ENCODE results near the gene CENPV.
A peak's percentile ranks its signal among the peaks of the same experiment; 100 is the strongest.

The CENPV gene

DNA sequence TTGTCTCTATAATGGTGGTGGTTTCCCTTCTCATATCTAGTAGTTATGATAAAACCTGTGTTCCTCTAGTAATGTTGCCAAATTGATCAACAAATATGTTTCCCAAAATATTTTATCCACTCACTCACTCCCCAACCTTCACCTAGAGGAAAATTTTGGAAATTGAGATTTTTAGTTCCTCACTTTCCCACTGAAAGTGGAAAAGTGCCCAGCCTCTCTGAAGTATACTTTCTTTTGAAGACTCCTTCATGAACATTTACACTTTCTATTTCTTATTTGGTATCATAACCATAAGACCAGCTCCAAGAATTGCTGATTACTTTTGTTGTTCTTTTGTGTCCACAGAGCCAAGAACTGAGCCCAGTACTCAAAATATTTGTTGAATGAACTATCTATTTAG lies 5.1 kb upstream of the CENPV start:
- DNase-seq (ENCODE audit: low read depth), result no peak

DNA sequence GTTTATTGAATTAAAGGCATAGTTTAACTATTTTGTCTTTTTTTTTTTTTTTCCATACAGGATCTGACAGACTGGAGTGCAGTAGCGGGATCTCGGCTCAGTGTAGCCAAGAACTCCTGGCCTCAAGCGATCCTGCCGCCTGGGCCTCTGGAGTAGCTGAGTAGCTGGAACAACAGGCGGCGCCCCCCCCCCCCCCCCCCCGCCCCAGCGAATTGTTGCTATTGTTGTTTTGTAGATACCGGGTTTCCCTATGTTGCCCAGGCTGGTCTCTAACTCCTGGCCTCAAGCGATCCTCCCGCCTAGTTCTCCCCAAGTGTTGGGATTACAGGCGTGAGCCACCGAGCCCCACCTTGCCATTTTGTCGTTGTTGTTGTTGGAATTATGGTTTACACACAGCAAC lies 1.3 kb upstream of the CENPV start:
- no peak for DNase-seq (ENCODE audit: low read depth)

DNA sequence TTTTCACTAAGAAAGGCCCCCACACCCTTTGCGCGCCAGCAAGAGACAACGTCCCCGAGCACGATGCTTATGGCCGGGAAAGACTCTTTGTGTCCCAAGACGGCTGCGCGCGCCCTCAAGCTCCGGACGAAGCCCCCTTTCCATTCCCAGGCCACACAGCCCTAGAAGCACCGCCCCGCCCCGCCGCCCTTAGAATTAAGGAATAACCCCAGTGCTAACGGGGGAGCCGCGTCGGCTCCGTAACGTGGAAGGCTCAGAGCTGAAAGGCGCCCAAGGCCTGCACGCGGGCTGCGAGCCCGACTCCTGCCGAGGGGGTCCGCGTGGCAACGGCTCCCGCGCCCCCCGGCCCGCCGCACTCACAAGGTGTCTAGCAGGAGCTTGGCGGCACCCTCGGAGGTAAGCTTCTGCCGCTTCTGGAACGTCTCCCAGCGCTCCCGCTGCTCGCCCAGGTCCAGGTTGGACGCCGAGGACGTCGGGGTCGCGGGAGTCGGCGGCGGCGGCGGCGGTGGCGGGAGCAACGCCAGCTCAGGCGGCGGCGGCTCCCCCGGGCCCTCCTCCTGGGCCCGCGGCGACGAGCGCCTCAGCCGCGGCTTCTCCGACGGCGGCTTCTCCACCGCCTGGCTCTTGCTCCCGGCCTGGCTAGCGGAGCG lies 477 bp downstream of the CENPV start:
- peak; percentile 26 for DNase-seq (ENCODE audit: low read depth)

DNA sequence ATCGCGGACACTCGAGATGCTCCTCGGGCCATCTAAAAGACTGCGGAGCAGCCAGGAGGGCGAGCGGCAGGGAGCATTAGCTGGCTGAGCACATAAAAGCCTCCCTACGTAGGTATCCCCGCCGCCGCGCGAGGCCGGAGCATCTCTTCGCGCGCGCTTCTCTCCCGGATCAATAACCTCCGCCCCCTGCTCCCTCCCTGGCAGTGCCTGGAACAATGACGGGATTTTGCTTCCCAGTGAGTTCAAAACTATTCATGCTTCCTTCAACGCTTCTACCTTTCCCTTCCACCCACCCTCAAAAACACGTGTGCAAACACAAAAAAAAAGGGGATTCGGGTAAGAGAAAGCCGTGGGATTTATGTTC lies 984 bp downstream of the CENPV start:
- DNase-seq (ENCODE audit: low read depth), result peak; percentile 5

DNA sequence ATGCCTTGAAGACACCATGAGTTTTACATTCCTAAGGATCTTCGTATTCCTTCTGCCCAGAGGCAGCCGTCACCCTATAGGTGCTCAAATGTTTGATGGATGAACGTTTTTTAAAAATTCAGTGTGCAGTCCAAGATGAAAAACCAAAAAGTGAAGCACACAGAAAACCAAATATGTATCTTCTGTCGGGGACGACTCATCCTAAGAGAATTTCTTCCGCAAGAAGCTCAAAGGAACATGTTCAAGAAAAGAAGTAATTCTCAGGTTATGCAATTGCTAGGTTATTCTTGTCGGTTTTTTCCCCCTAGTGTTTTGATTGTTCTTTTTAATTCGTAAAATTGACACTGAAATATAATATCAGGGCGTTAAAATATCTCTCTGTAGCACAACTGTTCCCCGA lies 1.4 kb downstream of the CENPV start:
- no peak for DNase-seq (ENCODE audit: low read depth)

DNA sequence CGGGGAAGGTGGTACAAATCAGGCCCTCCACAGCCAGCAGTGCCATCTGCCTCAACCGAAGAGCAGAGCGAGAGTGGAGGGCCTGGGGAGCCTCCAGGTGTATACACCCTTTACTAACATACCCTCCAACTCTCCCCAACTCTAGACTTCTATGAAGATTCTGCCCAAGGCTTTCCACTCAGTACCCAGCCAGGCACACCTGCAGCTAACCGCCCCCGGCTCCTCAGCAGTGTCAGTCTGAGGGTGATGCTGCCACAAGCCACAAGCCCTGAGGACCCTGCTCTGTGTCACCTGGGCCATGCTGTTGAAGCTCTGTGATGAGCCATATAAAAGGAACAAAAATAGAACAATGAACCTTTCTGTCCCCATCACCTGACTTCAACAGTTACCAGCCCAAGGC lies 3.8 kb downstream of the CENPV start:
- no peak for DNase-seq (ENCODE audit: low read depth)

DNA sequence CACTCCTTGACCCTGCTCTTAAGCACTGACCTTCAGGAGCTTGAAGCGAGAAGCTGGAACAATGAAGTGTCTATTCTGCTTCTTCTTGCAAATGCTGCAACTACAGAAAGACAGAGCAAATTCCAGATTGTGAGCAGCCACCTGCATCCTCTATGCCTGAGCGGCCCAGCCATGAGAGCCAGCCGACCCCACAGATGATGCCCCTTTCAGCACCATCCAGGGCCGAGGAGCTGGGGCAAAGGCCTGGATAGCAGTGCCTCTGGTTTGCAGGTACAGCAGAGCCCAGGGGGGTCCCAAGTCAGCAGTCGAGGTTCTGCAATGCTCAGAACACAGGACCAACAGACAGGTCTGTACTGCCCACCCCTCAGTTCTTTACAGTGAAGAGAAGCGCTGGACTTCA lies 4.7 kb downstream of the CENPV start:
- no peak for DNase-seq (ENCODE audit: low read depth)

DNA sequence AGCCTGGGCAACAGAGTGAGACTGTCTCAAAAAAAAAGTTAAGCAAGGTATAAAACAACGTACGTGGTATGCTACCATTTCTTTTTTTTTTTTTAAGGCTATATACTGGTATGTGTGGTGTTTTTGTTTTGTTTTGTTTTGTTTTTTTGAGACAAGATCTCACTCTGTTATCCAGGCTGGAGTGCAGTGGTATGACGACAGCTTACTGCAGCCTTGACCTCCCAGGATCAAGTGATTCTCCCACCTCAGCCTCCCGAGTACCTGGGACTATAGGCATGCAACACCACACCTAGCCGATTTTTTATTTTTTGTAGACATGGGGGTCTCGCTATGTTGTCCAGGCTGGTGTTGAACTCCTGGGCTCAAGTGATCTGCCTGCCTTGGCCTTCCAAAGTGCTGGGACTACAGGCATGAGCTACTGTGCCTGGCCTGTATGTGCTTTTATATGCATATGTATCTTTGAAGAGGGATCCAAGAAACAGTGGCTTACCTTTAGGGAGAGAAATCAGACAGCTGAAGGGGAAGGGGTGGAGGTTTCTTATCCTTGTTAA lies 6.5 kb downstream of the CENPV start:
- DNase-seq (ENCODE audit: low read depth), result no peak

DNA sequence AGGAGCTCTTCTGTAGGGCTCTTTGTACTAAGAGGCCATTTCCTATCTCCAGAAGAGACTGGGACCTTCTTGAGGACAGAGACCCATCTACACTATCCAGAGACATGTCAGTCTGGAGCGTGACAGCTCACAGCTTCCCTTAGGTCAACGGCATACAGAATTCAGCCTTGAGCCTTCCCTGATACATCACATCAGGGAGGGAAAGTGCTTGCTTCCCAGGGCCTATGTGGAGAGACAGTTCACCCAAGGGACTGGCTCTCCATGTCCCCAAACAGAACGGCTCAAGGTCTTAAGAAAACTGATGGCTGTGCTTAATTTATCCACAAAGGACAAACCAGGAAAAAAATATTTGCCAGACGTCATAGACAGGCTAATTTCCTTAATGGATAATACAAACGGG lies 7.7 kb downstream of the CENPV start:
- DNase-seq (ENCODE audit: low read depth), result no peak

DNA sequence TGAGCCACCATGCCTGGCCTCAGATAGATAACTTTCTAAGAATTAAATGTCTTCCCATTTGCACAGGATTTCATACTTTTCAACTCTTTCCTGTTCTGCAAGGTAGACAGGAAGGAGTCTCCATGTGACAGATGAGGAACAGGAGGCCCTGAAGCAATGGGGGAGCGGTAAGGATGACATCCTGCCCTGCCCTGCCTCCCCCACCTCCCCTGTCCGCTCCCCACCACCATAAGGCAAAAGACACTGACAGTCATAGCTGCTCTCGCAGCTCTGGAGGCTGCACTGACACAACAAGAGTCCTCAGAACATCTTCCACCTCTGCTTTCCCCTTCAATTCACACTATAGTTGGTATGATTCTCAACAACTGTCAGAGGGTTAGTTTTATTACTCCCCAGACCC lies 9.7 kb downstream of the CENPV start:
- no peak for DNase-seq (ENCODE audit: low read depth)

DNA sequence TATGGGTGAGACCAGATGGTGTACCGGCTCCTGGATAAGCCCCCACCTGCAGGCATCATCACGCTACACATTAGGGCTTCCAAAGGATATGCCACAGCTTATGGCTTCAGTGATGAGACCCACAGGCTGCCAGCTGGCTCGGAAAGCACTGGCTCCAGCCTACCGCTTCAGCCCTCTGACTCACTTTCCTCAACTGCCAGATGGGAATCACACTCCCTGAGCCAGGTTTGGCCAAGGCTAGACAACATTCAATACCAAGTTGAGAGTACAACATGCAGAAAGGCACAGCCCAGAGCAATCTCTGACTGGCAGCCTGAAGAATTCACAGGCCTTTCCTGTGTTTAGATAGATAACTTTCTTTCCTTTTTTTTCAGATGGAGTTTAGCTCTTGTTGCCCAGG lies 10.3 kb downstream of the CENPV start:
- DNase-seq (ENCODE audit: low read depth), result no peak

DNA sequence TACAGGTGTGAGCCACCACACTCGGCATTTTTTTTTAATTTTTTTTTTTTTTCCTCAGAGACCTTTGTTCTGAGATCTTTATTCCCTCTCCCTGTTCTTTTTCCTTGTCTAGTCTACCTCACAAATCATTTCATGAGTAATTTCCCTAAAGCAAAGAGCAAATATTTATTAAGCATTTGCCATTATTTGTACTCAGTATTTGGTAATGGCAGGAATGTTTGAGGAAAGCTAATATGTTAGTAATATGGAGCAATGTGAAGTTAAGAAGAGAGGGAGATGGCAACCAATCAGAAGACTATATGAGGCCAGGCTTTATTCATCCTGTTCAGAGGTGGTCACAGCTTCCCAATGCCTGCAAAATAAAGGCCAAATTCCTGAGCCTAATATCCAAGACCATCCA lies 13.3 kb downstream of the CENPV start:
- no peak for DNase-seq (ENCODE audit: low read depth)

DNA sequence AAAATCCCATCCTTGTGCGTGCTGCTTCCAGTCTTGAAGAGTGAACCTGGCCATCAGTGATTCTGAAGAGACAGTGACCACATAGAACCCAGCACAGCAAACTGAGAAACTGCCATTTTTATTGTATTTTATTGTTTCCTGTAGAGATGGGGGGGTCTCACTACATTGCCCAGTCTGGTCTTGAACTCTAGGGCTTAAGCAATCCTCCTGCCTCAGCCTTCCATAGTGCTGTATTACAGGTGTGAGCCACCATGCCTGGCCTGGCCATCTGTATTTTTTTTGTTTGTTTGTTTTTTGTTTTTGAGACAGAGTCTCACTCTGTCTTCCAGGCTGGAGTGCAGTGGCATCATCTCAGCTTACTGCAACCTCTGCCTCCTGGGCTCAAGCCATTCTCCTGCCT lies 13.9 kb downstream of the CENPV start:
- no peak for DNase-seq (ENCODE audit: low read depth)

DNA sequence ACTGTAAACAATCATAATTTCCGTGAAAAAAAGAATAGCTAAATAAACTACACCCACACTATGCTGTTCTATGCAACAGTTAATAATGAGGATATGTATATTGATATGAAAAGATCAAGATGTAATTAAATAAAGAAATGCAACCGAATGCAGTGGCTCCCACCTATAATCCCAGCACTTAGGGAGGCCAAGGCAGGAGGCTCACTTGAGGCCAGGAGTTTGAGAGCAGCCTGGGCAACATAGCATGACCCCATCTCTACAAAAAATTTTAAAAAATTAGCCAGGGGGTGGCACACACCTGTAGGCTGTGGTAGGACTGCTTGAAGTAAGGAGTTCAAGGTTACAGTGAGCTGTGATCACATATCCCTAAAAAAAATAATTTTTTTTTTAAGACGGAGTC lies 14.9 kb downstream of the CENPV start:
- DNase-seq (ENCODE audit: low read depth), result no peak

DNA sequence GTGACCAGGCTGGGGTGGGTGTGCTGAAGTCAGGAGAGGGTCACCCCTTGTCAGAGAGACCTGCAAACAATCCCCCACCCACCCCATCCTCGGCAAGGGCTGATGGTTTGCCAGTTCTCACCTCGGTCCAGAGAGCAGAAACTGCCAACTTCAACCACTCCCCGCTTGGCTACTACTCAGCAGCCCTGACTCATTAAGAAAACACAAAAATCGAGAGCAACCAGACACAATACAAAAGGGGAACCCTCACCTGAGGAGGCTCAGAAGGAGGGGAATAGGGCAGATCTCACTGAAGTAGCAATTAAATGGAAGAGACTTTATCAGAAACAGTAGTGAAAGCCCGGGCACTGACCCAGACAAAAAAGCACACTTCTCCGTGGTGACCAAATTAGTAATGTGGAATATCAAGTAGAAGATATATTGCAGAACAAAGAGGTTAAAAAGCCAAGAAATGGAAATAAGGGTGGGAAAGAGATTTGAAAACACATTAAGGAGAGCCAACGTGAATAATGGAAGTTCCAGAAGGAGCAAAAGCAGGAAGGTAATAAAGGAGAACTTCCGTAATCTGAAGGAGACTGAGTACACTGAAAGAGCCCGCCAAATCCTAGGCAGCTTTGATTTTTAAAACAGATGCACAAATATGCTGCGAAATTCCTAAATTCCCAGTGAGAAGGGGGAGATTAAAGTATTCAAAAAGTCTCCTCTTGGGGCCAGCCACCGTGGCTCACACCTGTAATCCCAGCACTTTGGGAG lies 23.6 kb downstream of the CENPV start:
- no peak for DNase-seq (ENCODE audit: low read depth)

DNA sequence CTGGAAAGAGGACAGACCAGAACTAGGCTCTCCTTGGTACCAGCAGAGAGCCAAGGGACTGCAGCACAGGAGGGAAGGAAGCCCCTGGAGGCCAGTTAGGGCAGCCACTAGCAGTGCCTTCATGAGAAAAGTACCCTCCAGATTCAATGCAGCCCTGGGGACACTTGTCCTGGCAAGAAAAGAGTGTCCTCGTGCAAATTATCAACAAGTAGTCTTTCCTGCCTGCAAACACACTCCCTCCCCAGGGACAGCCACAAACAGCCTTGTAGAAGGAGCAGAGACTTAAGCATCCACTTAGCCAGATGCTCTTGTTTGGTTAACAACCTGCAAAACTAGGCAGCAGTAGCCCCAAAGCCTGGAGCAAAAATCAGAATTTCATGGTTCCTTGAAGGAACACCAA lies 24.3 kb downstream of the CENPV start:
- no peak for DNase-seq (ENCODE audit: low read depth)

DNA sequence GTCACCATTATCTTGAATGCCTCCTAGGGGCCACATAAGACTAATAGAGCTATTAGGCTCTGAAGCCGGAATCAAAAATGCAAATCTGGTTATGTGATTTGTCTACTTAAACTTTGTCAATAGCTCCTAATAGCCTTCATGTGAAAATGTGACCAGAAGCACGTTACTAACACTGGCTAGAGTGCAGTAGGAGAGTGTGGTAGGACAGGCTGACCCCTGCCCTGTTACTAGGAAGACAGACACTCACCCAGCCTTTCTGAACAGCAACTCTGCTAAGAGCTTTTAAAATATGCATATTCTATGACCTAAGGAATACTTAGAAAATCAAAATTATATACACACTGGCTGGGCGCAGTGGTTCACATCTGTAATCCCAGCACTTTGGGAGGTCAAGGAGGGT lies 26.3 kb downstream of the CENPV start:
- no peak for DNase-seq (ENCODE audit: low read depth)

DNA sequence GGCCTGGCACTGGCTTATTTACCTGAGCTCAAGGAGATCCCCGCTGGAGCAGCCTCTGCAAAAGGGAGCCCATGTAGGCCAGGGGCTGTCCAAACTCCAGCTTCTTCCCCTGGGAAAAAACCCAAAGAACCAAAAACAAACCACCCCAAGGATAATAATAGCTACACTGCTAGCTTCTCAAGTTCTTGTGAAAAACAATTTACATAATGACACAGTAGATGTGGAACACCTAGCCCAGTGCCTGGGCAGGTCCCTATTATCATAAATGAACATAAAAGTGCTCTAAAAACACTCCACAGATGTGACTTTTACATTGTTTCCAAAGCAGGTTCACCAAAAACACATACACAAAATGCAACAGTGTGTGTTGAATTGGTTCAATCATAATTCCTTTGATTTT lies 27.3 kb downstream of the CENPV start:
- no peak for DNase-seq (ENCODE audit: low read depth)

DNA sequence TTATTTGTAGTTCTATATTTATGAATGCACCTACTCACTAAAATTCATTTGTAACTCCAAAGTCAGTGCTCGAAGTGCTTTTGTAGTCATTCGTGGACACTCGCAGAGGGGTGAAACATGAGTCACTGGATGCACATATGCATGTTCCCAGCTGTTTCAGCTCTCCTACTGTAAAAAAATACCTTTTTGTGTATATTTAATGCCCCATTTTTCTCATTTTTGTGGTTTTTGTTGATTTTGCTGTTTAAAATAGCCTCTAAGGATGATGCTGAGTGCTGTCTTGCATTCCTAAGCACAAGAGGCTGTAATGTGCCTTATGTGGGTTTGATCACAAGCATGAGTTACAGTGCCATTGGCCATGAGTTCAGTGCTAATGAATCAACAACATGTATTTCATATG lies 30.6 kb downstream of the CENPV start:
- no peak for DNase-seq (ENCODE audit: low read depth)

DNA sequence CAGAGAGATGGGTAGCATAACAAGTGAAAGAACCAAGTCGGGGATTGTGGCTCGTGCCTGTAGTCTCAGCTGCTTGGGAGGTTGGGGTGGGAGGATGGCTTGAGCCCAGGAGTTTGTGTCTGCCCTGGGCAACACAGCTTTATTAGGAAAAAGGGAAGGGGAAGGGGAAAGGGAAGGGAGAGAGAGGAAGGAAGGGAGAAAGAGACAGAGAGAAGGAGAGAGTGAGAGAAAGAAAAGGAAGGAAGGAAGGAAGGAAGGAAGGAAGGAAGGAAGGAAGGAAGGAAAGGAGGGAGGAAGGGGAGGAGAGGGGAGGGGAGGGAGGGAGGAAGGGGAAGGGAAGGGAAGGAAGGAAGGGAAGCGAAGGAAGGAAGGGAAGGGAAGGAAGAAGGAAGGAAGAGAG lies 33.3 kb downstream of the CENPV start:
- no peak for DNase-seq (ENCODE audit: low read depth)

DNA sequence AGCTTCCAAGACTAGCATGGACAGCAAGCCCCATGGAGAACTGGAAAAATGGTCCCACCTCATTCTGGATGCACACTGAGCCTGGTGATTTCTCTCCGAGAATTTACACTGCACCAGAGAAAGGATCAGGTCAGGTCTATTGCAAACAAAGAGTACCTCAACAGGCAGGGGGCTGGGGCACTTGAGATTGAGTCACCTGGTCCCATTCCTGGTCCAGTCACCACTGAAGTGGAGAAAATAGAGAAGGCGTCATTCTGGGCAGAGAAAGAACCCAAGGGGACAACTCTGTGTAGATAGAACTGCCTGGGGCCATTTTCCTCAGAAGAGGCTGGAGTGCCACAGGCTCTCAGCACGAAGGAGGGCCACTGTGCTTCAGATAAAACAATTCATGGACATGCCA lies 38.4 kb downstream of the CENPV start:
- no peak for DNase-seq (ENCODE audit: low read depth)

DNA sequence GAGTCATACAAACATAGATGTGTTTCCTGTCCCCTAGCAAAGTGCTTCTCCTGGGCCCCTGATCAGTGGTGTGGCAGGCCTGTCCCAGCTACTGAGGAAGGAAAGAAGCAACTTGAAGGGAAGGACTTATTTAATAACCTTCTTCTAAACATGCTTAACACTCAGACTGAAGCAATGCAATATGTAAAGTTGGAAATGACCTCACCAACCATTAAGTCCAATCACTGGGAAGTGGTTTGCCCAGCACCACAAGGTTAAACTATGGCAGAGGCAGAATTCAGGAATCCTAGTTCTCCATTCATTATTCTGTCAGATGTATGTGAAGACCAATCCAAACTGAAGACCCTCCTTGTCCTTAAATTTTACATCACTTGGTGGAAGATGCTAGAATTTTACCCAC lies 39.1 kb downstream of the CENPV start:
- DNase-seq (ENCODE audit: low read depth), result no peak

DNA sequence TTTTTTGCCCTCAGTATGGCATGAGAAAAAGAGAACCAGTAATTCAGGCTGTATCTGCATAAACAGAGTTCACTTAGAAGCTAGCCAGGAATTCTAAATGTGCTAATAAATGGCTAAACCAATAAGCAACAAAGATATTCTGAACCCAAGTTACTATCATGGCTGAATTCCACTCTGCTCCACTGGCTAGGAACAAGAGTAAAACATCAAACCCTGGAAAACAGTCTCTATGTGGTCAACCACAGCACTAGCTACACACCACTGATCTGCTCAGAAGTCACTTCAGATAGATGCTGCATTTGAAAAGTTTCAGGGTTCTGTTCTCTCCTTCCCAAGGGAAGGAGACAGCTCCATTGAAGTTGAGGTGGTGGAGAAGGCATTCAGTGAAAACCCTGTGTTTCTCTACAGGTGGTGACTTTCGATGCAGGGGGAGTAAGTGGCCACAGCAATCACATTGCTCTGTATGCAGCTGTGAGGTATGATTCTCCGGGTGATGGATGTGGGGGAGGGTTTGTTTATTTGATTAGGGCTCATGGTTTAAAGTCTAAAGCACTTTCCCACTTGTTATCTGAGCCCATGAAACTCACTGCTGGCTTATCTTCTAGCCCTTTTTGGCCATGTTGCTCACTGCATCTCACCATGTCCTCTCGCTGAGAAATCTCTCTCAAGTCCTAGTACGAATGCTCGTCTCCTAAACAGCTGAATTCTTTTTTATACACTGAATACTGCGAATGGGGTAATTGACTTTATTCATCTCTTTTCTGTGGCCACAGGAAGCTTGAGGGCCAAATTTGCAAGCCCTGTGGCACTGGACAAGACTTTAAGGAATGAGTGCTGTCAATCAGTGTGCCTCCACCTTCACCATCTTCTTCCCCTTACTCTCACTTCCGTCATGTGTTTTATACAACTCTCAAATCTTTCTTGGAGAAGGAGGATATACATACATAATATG lies 39.9 kb downstream of the CENPV start:
- DNase-seq (ENCODE audit: low read depth), result no peak
